GM12874 (cell line): ENCODE measurements around the gene PDS5A.
A peak's percentile ranks its signal among the peaks of the same experiment; 100 is the strongest.

ENCODE experiments used
- TF ChIP-seq, protein P1 (sequence below): IDR thresholded peaks from 2 replicates; pipeline ENCODE4 v1.5.1; 2011; ENCODE audit warnings: low read depth, mild to moderate bottlenecking, control low read depth, low read length, moderate library complexity; ENCODE audit not compliant: insufficient read depth

Gene PDS5A

DNA sequence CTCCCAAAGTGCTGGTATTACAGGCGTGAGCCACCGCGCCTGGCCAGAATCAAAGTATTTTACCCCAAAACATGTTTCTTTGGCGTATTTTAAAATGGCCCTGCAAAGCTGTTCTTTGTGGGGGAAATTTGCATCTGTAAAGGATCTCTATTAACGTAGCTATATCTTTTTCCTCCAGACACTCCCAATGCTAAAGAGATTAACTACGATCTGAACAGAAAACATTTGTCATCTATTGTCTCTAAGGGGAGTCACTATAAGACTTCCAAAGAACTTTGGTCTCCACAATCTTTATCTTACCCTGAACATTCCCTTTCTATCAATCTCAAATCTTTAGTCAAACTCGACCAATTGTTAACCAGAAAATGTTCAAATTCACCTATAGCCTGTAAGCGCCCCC, 19.1 kb upstream of the PDS5A start:
- TF ChIP-seq, protein P1, sequence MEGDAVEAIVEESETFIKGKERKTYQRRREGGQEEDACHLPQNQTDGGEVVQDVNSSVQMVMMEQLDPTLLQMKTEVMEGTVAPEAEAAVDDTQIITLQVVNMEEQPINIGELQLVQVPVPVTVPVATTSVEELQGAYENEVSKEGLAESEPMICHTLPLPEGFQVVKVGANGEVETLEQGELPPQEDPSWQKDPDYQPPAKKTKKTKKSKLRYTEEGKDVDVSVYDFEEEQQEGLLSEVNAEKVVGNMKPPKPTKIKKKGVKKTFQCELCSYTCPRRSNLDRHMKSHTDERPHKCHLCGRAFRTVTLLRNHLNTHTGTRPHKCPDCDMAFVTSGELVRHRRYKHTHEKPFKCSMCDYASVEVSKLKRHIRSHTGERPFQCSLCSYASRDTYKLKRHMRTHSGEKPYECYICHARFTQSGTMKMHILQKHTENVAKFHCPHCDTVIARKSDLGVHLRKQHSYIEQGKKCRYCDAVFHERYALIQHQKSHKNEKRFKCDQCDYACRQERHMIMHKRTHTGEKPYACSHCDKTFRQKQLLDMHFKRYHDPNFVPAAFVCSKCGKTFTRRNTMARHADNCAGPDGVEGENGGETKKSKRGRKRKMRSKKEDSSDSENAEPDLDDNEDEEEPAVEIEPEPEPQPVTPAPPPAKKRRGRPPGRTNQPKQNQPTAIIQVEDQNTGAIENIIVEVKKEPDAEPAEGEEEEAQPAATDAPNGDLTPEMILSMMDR = no peak

DNA sequence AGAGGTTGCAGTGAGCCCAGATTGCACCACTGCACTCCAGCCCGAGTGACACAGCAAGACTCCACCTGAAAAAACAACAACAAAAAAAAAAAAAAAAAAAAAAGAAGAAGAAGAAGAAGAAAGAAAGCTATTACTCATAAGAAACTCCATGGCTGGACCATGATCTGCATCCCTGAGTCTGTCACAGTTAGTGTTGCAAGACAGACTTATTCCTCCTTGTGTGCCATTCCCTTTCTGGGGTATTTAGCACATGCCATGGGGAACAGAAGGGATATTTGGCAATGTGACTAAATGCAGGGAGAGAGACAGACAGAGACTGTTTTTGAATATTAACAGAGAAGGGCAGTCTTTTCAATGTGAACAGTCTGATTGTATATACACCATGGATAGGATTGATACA, 16.7 kb upstream of the PDS5A start:
- TF ChIP-seq, protein P1 = no peak

DNA sequence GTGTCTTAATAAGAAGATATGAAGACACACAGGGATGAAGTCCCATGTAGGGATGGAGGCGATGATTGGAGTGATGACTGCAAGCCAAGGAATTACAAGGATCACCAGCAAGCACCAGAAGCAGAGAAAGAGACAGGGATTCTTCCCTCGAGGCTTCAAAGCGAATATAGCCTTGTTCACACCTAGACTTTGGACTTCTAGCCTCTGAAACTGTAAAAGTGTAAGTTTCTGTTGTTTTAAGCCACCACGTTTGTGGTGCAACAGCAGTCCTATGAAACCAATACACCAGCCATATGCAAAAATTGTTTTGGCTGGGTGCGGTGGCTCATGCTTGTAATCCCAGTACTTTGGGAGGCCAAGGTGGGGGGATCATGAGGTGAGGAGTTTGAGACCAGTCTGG, 9.8 kb upstream of the PDS5A start:
- TF ChIP-seq, protein P1 = no peak

DNA sequence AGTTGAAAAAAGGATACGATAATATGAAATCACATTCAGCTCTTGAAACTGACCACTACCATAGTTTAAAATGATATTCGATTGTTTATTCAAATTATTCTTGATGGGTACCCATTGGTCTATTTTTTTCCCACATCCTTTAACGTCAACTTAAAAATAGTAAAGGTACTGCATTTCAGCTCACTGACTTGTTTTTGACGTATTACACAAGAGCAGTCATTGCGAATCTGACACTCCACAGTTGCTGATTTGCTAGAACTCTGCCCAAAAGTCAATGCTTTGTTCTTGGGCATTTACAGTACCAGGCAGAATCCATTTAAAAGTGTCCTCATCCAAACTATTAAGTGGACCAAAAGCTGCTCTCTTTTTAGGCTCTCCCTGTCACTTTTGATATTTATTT, 1.2 kb upstream of the PDS5A start:
- TF ChIP-seq, protein P1 = no peak

DNA sequence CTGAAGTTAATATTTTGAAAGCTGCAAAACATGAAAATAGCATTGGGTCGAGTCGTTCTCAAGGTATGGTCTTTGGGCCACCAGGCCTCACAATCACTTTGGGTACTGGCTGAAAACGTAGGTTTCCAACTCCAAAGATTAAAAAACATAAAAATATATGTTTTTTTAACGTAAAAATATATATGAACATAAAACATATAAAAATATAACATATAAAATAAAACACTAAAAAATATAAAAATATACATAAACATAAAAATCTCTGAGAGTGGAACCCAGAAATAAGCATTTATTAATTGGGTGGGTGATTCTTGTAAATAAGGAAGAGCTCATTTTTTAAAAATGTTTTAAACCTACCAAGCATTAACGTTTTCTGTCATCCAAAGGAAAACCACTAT, 666 bp upstream of the PDS5A start:
- TF ChIP-seq, protein P1 = no peak

DNA sequence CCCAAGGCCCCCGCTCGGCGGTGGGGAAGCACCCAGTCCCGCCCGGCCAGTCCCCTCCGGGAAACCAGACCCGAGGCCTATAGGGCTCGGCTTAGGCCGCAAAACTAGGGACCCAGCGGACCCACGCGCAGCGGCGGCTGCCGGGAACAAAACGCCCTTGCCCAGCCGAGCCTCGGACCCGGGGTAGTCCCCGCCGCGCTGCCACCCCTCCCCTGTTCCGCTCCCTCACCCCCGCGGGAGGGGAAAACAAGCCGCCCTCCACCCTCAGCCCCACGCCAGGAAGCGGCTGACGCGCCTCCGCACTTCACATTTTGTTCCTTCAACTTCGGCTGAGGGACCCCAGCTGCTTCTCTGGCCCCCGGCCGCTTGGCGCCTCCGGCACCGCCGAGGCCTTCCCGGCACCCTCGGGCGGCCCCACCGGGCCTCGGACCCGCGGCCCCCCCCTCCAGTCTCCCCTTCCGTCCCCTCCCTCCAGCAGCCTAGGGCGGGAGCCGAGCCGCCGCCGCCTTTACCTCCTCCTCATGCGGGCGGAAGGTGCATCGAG, 694 bp downstream of the PDS5A start:
- TF ChIP-seq, protein P1 = no peak

DNA sequence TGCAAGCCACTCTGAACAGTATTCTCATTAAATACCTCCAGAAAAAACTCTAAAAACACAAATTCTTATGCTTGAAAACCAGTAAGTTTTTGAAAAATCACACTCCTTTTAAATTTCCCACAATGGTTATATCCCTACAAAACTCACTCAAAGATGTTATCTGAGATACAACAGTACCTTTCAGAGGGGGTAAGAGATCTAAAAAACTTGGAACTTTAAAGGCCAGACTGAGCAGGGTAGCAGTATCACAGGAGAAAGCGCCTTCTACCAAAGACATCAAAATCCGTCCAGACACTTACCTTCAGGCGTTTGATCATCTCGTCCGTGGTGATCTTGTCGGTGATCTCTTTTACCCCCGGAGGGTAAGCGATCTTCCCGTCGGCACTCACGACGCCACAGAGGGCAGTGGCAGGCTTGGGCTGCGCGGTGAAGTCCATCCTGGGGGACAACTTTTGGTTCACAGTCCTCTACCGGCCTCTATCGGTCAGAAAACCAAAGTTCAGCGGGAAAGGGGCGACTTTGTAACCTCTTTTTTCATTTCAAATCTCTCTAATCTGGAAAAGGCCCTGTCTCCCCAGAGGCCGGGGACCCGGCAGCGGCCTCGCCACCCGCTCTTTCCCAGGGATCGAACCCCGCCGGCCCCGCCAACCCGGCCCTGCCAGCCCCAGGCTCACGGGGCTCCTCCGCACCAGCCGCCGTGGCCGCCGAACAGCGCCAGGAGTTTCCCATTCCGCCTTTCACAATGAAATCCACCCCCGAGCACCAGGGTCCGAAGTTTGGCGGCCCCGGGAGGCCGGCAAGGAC, 1.4 kb downstream of the PDS5A start:
- TF ChIP-seq, protein P1 = peak; percentile 93
